IPS-18c (cell line): ENCODE data around the gene OR51A7.
"Not testable (repeated sequence)": the region's sequence is repeated elsewhere in the genome, so short reads cannot be mapped to it uniquely, and the experiment has no call there.

Source experiments
- H3K4me3 ChIP-seq: 2 replicates; pipeline ENCODE4 v1.7.0; 2013; ENCODE audit warnings: low read depth, mild to moderate bottlenecking, low read length, moderate library complexity; ENCODE audit not compliant: insufficient read depth
- H3K9me3 ChIP-seq: one replicate; pipeline ENCODE4 v1.6.1; 2013; ENCODE audit warnings: mild to moderate bottlenecking, low read length, moderate library complexity; ENCODE audit not compliant: control insufficient read depth, insufficient read depth

OR51A7 gene, protein sequence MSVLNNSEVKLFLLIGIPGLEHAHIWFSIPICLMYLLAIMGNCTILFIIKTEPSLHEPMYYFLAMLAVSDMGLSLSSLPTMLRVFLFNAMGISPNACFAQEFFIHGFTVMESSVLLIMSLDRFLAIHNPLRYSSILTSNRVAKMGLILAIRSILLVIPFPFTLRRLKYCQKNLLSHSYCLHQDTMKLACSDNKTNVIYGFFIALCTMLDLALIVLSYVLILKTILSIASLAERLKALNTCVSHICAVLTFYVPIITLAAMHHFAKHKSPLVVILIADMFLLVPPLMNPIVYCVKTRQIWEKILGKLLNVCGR

DNA sequence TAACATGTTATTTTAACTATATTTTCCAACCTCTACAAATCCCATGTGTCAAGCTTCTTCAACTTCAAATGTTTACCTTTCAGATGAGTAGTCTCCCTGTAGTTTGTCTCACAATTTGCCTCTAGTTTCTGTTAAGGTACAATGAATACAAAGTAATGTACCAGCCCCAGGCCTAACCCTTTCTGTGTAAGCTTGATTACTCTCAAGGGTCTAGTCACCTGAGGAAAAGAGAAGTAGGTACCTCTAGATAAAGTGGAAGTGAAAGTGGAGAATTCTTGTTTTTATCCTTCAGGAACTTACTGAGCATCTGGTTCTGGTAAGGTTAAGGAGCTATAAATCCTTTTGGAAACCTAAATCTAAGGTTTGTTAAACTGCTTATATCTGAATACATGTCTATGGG, at the start of gene OR51A7:
Gene OR51A7 (plus strand): TSS at position 300 of the 400 bp plus-strand sequence. CDS start 3,587 bp downstream, outside the sequence.
- H3K9me3 ChIP-seq = no peaks in the 10 kb centered on the region
- no peak within 1 kb of the TSS for H3K4me3 ChIP-seq

DNA sequence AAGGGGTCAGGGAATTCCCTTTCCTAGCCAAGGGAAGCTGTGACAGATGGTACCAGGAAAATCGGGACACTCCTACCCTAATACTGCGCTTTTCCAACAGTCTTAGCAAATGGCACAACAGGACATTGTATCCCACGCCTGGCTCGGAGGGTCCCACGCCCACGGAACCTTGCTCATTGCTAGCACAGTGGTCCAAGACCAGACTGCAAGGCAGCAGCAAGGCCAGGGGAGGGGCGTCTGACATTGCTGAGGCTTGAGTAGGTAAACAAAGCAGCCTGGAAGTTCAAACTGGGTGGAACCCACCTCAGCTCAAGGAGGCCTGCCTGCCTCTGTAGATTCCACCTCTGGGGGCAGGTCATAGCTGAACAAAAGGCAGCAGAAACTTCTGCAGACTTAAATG, 49.3 kb upstream of the OR51A7 start:
- not testable (repeated sequence) for H3K4me3 ChIP-seq, H3K9me3 ChIP-seq

DNA sequence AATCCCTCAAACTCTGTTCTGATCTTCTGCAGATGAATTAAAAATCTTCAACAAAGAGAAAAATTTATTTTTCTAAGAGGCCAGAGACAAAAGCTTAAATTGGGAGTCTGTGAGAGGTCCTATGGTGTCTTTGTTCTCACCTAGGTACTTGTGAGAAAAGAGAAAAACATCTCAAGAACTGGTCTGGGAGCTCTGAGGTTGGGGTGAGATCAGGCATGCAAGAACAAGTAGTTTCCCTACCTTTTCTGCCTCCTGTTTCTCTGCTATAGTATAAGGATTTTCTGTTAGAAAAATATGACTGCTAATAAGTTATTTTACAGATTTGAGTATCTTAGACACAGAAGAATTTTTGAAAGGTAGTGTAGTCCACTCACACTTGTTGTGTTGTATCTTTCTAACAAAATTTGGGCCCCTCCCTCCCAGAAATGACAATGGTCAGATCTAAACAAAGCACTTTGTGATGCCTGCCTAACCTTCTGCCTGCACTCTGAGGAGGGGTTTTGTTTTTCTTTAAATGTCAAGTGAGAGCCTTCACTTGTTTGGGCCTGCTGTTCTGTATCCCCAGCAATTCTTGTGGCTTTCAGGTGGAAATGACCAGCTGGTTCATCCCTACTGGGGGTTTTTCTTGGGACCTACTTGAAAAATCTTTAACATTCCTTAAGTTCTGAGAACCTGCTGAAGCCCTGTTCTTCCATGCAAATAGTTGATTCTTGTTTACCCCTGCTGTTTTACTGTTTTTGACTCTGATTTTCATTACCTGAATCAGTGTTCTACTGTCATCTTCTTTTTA, 40.9 kb upstream of the OR51A7 start:
- no peak overlapping the region for H3K4me3 ChIP-seq
- peaks cover 2% of the 10 kb centered on the region for H3K9me3 ChIP-seq

DNA sequence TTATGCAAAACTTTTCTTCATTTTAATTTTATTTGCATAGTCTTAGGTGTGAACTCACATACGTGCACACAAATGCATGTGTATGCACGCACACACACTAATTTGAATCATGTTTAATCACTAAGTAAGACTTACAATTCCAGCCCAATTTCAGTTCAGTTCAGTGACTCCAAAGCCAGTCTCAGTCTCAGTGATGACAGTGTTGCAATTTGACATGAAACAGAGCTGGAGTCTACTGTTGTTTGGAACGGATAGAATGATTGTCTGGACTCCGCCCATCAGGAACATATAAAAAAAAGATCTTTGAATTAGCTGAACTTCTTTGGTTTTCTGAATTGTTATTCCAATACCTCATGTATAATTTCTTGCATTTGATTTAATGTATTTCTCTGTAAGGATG, 39.7 kb upstream of the OR51A7 start:
- Histone ChIP-seq H3K4me3 (no peak overlapping the region), H3K9me3 (peaks cover 2% of the 10 kb centered on the region)

DNA sequence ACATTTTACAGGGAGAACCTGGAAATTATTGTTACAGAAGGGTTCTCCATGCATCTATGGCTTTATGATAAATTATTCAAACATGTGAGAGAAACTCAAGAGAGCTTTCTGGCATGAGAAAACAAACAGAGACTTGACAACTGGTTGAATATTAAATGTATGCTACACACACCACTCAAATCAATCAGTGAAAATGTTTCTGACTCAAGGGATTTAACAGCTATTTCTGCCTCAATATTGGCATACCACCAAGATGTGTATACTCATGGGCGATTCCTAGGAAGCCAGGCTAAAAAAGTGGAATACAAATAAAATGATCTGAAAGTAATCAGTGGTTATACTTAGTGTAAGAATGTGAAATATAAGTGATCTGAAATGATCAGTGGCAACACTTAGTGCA, 37.7 kb upstream of the OR51A7 start:
- H3K4me3 ChIP-seq = no peak overlapping the region
- peaks cover 2% of the 10 kb centered on the region for H3K9me3 ChIP-seq

DNA sequence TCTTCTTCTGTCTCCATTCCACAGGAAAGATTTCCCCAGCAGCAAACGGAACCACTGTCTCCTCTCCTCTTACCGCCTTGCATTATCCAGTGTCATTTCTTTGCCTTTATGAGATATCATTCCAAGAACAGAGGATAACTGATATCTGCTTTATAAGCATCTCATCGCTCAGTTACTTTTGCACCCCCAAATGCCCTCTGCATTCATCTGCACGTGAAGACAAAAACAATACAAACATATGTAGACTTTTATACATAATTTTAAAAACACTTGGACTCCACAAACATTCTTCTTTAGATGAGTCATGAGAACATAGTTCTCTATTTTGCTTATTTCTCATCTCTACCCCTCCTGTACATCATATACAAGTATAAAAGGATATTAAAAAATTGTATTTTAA, 22.4 kb upstream of the OR51A7 start:
- Histone ChIP-seq H3K4me3 (no peak overlapping the region), H3K9me3 (no peaks in the 10 kb centered on the region)

DNA sequence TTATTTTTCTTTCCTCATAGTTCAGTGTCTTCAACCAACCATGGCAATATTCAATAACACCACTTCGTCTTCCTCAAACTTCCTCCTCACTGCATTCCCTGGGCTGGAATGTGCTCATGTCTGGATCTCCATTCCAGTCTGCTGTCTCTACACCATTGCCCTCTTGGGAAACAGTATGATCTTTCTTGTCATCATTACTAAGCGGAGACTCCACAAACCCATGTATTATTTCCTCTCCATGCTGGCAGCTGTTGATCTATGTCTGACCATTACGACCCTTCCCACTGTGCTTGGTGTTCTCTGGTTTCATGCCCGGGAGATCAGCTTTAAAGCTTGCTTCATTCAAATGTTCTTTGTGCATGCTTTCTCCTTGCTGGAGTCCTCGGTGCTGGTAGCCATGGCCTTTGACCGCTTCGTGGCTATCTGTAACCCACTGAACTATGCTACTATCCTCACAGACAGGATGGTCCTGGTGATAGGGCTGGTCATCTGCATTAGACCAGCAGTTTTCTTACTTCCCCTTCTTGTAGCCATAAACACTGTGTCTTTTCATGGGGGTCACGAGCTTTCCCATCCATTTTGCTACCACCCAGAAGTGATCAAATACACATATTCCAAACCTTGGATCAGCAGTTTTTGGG, 21.6 kb upstream of the OR51A7 start, which contains the start of gene OR51T1:
Gene OR51T1 (plus strand): TSS at position 41 of the 641 bp plus-strand sequence. CDS start 0 bp downstream, at position 41.
- Histone ChIP-seq H3K9me3 (no peaks in the 10 kb centered on the region), H3K4me3 (no peak within 1 kb of the TSS)

DNA sequence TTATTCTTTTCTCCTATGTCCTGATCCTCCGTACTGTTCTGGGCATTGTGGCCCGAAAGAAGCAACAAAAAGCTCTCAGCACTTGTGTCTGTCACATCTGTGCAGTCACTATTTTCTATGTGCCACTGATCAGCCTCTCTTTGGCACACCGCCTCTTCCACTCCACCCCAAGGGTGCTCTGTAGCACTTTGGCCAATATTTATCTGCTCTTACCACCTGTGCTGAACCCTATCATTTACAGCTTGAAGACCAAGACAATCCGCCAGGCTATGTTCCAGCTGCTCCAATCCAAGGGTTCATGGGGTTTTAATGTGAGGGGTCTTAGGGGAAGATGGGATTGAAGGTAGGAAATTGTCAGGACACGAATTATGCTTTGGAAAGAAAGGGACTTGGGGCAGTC, 21.0 kb upstream of the OR51A7 start:
- H3K9me3 ChIP-seq = no peaks in the 10 kb centered on the region
- no peak overlapping the region for H3K4me3 ChIP-seq

DNA sequence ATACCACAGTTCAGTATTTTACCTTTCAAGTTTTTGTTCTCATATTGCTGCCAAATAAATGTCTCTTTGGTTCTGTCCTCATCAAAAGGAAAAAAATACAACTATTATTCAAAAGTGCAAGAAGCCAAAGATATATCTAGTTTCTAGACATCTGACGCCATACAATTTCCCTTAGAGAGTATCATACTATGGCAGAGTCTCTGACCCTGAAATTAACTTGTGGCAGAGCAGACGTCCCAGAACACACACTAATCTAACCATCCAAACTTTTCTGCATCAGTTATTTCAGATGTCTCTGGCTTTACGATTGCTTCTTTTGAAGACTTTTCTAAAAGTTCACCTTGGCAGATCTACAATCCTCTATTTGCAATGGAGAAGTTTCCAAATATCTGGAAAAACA, 19.2 kb upstream of the OR51A7 start:
- Histone ChIP-seq H3K9me3 (no peaks in the 10 kb centered on the region), H3K4me3 (no peak overlapping the region)

DNA sequence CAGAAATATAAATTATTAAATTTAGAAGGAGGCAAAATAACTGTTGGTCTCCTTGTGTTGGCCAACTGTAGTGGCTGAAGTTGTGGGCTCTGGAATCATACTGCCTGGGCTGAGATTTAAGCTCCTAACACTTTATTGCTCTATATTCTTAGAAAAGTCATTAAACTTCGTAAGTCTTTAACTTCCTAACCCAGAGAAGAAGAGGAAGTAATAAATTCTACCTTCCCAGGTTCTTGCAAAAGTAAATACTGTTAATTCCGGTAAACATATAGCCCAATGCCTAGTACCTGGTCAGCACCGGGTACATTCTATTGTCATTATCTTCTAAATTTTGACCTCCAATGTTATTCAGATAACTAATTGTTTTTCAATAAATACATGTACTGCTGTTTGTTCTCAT, 17.4 kb upstream of the OR51A7 start:
- H3K9me3 ChIP-seq = no peaks in the 10 kb centered on the region
- H3K4me3 ChIP-seq = no peak overlapping the region

DNA sequence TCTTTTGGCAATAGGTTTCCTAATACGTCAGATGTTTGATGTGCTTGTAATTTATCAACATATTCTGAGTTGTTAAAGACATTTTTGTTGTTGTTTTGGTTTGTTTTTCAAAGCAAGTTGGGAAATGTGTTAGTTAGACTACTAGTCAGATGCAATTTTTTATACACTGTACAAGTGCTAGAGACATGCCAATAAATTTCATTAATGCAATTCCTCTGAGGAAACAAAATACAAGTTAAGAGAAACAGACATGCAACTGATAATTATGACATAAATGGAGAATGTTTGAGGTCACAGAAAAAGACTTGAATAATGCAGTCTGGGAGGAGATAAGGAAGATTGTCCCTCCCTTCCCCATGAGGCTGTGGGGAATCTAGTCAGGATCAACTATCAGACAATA, 16.0 kb upstream of the OR51A7 start:
- no peak overlapping the region for H3K4me3 ChIP-seq
- no peaks in the 10 kb centered on the region for H3K9me3 ChIP-seq

DNA sequence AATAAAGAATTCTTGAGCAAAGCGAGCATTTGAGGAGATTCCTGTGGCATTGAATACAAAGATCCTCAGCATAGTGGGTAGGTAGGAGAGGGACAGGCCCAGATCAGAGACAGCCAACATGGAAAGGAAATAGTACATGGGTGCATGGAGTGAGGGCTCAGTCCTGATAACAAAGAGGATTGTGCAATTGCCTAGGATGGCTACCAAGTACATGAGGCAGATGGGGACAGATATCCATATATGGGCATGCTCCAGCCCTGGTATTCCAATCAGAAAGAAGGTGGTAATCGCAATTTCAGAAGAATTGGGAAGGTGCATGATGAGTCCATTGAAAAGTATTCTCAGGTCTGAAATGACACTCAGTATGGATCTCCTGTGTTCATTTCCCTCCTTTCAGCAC, 13.3 kb upstream of the OR51A7 start:
- no peaks in the 10 kb centered on the region for H3K9me3 ChIP-seq
- H3K4me3 ChIP-seq = no peak overlapping the region

DNA sequence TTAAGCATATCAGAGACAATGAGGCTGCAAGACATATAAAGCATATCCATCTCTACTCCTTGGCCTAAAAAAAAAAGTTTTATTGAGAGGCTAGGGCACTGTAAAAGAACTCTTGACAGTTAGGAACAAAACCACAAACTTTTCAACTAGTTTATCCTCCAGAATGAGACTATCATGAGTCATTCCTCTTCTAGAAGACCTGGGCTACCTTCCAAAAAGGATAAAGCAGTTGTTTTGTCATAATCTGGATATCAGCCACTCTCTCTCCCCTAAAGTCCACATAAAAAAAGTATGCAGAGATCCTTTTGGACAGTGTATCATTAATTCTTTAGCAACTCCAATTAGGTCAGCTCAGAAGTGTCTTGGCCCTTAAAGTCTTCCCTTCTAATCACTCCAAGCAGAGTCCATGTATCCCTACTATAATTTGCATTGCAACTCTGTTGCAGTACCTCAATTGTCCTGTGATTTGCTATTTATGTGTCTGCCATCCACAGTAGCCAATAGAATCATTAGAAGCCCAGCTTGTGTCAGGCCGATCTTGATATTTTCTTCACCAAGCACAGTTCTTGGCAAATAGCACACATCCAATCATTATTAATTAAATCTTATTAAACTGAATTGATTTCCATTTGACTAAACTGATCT, 11.5 kb upstream of the OR51A7 start:
- H3K9me3 ChIP-seq = no peaks in the 10 kb centered on the region

DNA sequence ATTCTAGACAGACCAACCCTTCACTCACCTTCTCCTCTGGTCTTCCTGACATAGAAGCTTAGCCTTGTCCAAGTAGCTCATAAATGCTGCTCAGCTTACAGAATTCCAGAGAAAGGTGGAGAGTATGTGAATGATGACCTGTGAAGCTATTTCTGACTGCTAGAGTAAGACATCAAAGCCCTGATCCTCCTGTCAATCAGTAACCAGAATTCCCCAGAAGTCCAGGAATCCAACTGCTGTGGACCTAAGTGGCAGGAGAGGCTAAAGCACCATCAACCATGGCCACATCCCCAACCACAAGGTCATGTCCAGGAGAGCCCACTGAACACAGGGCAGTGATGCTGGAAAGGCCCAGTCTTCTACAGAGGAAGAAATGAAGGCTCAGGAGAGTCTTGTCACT, 13.0 kb downstream of the OR51A7 start:
- no peaks in the 10 kb centered on the region for H3K9me3 ChIP-seq
- no peak overlapping the region for H3K4me3 ChIP-seq

More for the DNA sequence above, 11.5 kb upstream of the OR51A7 start:
- no peak overlapping the region for H3K4me3 ChIP-seq

DNA sequence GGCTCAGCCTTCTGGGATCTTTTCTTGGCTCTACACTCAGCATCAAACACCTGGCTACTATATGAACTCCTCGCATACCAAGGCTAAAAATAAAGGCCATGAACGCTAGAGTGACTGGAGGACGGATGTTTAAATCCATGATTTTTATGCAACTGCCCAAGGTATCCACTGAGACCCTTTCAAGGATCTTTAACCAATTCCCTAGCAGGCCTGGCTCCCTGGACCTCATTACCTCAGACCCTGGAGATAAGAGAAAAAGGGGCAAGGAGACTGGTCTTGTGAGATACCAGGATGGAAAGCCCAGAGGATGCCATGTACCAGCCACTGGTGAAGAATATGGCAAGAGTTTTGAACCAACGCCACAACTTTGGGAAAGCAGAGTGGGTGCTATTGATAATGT, 15.7 kb downstream of the OR51A7 start, which contains the start of gene OR51G2:
Gene OR51G2 (minus strand): TSS at position 101 of the 400 bp plus-strand sequence. CDS start 3,687 bp downstream, outside the sequence.
- H3K4me3 ChIP-seq = no peak within 1 kb of the TSS
- H3K9me3 ChIP-seq = no peaks in the 10 kb centered on the region

DNA sequence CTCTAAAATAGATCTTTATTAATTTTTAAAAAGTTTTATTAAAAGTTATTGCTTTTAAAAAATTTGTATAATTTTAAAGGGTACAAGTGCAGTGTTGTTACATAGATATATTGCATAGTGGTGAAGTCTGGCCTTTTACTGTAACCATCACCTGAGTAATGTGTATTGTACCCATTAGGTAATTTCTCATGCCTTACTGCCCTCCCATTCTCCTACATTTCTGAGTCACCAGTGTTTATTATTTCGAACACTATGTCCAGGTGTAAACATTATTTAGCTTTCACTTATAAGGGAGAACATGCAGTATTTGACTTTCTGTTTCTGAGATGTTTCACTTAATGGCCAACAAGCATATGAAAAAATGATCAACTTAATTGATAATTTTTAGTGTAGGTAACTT, 18.2 kb downstream of the OR51A7 start:
- H3K9me3 ChIP-seq = no peaks in the 10 kb centered on the region
- no peak overlapping the region for H3K4me3 ChIP-seq

DNA sequence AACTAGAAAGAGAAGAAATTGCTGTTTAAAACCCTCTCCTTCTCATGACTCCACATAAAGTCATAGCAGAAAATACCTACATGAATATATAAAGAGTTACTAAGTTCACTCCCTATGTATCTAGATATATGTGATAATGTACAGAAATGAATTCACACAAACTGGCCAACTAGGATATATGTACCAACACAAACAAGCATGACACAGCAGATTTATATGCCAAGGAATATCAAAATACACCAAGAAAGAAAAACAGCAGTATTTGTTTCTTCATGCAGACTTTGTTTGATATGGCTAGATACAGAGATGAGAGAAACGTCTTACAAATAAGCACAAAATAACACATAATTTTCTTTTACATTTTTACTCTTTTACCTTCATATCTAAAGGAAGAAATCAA, 18.7 kb downstream of the OR51A7 start:
- H3K4me3 ChIP-seq = no peak overlapping the region
- H3K9me3 ChIP-seq = no peaks in the 10 kb centered on the region
